CMK (cell line): ENCODE results near the gene TAF1A.

ENCODE experiments used
- DNase-seq: peaks from one replicate; pipeline ENCODE4 v3.0.0-alpha.2; 2010; ENCODE audit warnings: low read depth

Gene TAF1A

GRCh38 chr1:222596696-222597095 lies 7.0 kb upstream of the TAF1A start:
- no peak for DNase-seq

- DNase-seq, result no peak
Observed at GRCh38 chr1:222594789-222595188, 5.1 kb upstream of the TAF1A start.

GRCh38 chr1:222592171-222592570 lies 2.4 kb upstream of the TAF1A start:
- DNase-seq, result no peak

GRCh38 chr1:222588135-222588534 lies 1.6 kb downstream of the TAF1A start:
- no peak for DNase-seq

- DNase-seq, result no peak
Observed at GRCh38 chr1:222586842-222587241, 2.9 kb downstream of the TAF1A start.

GRCh38 chr1:222583079-222583478 lies 6.7 kb downstream of the TAF1A start:
- DNase-seq, result no peak

GRCh38 chr1:222582099-222582774 lies 7.5 kb downstream of the TAF1A start:
- no peak for DNase-seq

GRCh38 chr1:222579316-222579715 lies 10.4 kb downstream of the TAF1A start:
- no peak for DNase-seq

- no peak for DNase-seq
Observed at GRCh38 chr1:222570837-222571236, 18.9 kb downstream of the TAF1A start.

- DNase-seq, result no peak
Observed at GRCh38 chr1:222561656-222562055, 28.1 kb downstream of the TAF1A start.

GRCh38 chr1:222557574-222557973 lies 32.2 kb downstream of the TAF1A start:
- no peak for DNase-seq

GRCh38 chr1:222557148-222557547 lies 32.6 kb downstream of the TAF1A start:
- DNase-seq, result no peak

GRCh38 chr1:222555992-222556615 lies 33.6 kb downstream of the TAF1A start:
- DNase-seq, result no peak

GRCh38 chr1:222554177-222554576 lies 35.6 kb downstream of the TAF1A start:
- DNase-seq, result no peak

GRCh38 chr1:222552882-222553281 lies 36.9 kb downstream of the TAF1A start:
- DNase-seq, result no peak

GRCh38 chr1:222547944-222548671 lies 41.6 kb downstream of the TAF1A start, which contains the start of gene HHIPL2:
Gene HHIPL2, minus strand, starts transcription at chr1:222548104. Its CDS starts 60 bp downstream, at chr1:222548044.
- no peak for DNase-seq

GRCh38 chr1:222547260-222547614 lies 42.5 kb downstream of the TAF1A start:
- no peak for DNase-seq

GRCh38 chr1:222546548-222547259 lies 43.0 kb downstream of the TAF1A start:
- no peak for DNase-seq

- DNase-seq, result no peak
Observed at GRCh38 chr1:222546091-222546490, 43.6 kb downstream of the TAF1A start.

- DNase-seq, result no peak
Observed at GRCh38 chr1:222543817-222544216, 45.9 kb downstream of the TAF1A start.

- no peak for DNase-seq
Observed at GRCh38 chr1:222540598-222540995, 49.1 kb downstream of the TAF1A start.

- DNase-seq, result no peak
Observed at GRCh38 chr1:222539951-222540597, 49.7 kb downstream of the TAF1A start.
